WERI-Rb-1 (cell line): Measurements from ENCODE around the gene UBR7.

ENCODE experiments used
- DNase-seq: peaks from one replicate; pipeline ENCODE4 v3.0.0-alpha.2; 2020
- H3K27ac ChIP-seq: fragments of 250-450 bp; sonication (Bioruptor Pico); 2 replicates; pipeline ENCODE4 v1.5.1; 2020; ENCODE audit warnings: mild to moderate bottlenecking, moderate library complexity
- H3K27me3 ChIP-seq: fragments of 250-450 bp; sonication (Bioruptor Pico); 2 replicates; pipeline ENCODE4 v1.5.1; 2021; ENCODE audit warnings: mild to moderate bottlenecking, low read depth, moderate library complexity; ENCODE audit not compliant: insufficient read depth, severe bottlenecking
- H3K36me3 ChIP-seq: fragments of 250-450 bp; sonication (Bioruptor Pico); 2 replicates; pipeline ENCODE4 v1.5.1; 2020; ENCODE audit warnings: mild to moderate bottlenecking, moderate library complexity
- H3K4me3 ChIP-seq: 2 replicates; pipeline ENCODE4 v1.5.1; 2011; ENCODE audit warnings: low read depth, mild to moderate bottlenecking, control low read depth, low read length
- H3K9me3 ChIP-seq: fragments of 250-450 bp; sonication (Bioruptor Pico); 2 replicates; pipeline ENCODE4 v1.5.1; 2021; ENCODE audit warnings: mild to moderate bottlenecking, moderate library complexity; ENCODE audit not compliant: severe bottlenecking
- TF ChIP-seq, protein P1 (sequence below): IDR thresholded peaks from 2 replicates; pipeline ENCODE4 v1.5.1; 2011; ENCODE audit warnings: low read depth, mild to moderate bottlenecking, control low read depth, inconsistent platforms, low read length

The UBR7 gene

GRCh38 chr14:93267149-93267711 is 60.2 kb downstream of the UBR7 start:
- peaks cover 15% of the 10 kb centered on the region for H3K36me3 ChIP-seq
- no peak overlapping the region for H3K4me3 ChIP-seq
- DNase-seq: peak; percentile 14
- no peaks in the 10 kb centered on the region for H3K27me3 ChIP-seq
- TF ChIP-seq, protein P1, sequence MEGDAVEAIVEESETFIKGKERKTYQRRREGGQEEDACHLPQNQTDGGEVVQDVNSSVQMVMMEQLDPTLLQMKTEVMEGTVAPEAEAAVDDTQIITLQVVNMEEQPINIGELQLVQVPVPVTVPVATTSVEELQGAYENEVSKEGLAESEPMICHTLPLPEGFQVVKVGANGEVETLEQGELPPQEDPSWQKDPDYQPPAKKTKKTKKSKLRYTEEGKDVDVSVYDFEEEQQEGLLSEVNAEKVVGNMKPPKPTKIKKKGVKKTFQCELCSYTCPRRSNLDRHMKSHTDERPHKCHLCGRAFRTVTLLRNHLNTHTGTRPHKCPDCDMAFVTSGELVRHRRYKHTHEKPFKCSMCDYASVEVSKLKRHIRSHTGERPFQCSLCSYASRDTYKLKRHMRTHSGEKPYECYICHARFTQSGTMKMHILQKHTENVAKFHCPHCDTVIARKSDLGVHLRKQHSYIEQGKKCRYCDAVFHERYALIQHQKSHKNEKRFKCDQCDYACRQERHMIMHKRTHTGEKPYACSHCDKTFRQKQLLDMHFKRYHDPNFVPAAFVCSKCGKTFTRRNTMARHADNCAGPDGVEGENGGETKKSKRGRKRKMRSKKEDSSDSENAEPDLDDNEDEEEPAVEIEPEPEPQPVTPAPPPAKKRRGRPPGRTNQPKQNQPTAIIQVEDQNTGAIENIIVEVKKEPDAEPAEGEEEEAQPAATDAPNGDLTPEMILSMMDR: no peak
- H3K27ac ChIP-seq: no peak overlapping the region
- H3K9me3 ChIP-seq: no peaks in the 10 kb centered on the region

GRCh38 chr14:93268406-93268805 is 61.4 kb downstream of the UBR7 start:
- peaks cover 7% of the 10 kb centered on the region for H3K36me3 ChIP-seq
- H3K9me3 ChIP-seq: no peaks in the 10 kb centered on the region
- no peak for DNase-seq
- no peak overlapping the region for H3K4me3 ChIP-seq
- no peak overlapping the region for H3K27ac ChIP-seq
- H3K27me3 ChIP-seq: no peaks in the 10 kb centered on the region
- TF ChIP-seq, protein P1: no peak

DNA sequence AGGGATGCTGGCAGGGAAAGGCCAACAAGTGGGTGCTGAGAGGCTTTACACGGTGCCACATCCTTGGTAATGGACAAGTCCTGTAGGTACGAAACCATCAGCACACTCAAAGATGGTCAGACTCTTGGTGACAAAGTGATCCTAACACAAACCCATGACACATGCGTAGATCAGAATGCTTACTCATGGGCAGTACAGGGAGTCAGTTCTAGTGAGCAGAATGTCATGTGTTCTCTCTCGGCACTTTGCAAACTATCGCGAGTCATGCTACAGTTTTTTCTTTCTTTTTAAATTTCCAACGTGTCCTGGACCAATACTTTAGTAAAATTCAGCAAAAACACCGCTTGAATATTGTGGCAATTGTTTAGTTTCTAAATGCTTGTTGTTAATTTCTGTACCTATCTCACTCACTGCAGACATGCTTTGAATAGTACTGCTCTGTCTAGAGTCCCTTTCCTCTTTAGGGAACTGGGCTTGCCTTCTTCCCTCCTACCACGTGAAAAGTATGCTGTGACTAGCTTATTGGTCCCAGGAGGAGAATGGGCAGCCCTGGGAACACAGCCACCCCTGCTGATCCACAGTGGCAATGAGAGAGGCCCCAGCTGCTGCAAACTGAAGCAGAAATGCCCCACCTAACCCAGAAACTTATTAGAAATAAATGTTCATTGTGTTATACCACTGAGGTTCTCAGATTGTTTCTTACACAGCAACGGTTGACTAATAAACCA is 62.4 kb downstream of the UBR7 start:
- Histone ChIP-seq H3K27me3 (no peaks in the 10 kb centered on the region), H3K9me3 (no peaks in the 10 kb centered on the region), H3K36me3 (no peaks in the 10 kb centered on the region), H3K27ac (no peak overlapping the region; the same call in 1 of the 2 replicates), H3K4me3 (no peak overlapping the region)
- TF ChIP-seq, protein P1: no peak
- DNase-seq: no peak

GRCh38 chr14:93271111-93271510 is 64.1 kb downstream of the UBR7 start:
- TF ChIP-seq, protein P1: no peak
- H3K27me3 ChIP-seq: no peaks in the 10 kb centered on the region
- H3K27ac ChIP-seq: no peak overlapping the region
- no peaks in the 10 kb centered on the region for H3K36me3 ChIP-seq
- no peak overlapping the region for H3K4me3 ChIP-seq
- no peak for DNase-seq
- no peaks in the 10 kb centered on the region for H3K9me3 ChIP-seq

DNA sequence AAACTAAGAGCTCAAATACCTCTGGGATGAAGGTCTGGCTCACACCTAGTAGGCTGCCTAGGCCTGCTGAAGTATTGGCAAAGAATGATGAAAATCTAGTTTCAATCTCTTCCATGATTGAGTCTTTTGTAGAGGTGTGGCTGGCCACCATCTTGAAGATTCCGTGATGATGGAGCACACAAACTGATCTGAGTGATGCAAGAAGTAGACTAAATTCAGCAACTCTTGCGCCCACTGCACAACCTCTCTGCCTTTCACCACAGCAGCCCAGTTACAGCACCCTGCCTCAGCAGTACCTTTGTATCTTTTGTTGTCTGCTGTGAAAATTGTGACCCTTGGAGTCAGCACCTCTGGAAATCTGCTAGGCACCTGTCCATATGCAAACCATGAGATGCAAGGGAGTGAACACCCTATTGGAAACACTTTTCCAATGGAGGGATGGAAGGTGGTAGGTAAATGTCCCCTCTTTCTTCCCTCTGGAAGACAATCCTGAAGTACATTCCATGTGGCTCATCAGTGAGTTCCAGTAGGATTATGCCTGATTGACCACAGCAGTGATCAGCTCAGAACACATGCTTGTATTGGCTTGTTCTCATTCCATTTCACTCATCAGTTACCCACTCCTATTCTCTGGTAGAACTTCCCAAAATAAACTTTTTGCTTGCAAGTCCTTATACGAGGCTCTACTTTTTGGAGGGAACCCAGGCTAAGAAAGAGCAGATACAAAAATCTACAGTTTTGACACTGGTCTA is 67.2 kb downstream of the UBR7 start:
- Histone ChIP-seq H3K27ac (no peak overlapping the region), H3K9me3 (no peaks in the 10 kb centered on the region), H3K36me3 (0 out of 2 replicates have a peak, but pooled peaks cover 3% of the 10 kb centered on the region), H3K4me3 (no peak overlapping the region), H3K27me3 (no peaks in the 10 kb centered on the region)
- TF ChIP-seq, protein P1: no peak
- no peak for DNase-seq
